ENCODE measurements around the gene ADAM22. TPM values are rescaled to one million over a fixed set of nuclear protein-coding genes. Genes with fewer than 3 reads are reported as not detected.

ADAM22 gene
- polyA plus RNA-seq, 4 donors, result 10.4 to 13.6 (median 12.8) TPM

DNA sequence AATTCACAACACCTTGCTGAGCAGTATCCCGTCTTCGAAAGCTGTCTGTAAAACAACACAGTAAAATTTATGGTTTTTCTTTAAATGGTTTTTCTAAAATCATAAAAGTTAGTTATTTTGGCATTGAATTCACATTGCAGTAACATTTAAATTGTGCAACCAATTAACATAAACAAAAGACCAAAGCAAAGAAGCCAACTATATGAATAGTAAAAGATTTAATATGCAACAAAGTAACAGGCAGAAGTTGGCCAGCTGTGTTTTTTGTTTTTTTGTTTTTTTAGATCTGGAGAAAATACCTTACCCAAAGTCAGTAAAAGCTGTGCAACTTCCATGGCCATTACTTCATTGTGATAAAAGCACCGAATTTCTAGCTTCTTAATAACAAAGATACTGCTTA is 274.5 kb downstream of the ADAM22 start:
- no peak for DNase-seq (ENCODE audit: low read depth in 4 of 4, low spot score in 2 of 4)

DNA sequence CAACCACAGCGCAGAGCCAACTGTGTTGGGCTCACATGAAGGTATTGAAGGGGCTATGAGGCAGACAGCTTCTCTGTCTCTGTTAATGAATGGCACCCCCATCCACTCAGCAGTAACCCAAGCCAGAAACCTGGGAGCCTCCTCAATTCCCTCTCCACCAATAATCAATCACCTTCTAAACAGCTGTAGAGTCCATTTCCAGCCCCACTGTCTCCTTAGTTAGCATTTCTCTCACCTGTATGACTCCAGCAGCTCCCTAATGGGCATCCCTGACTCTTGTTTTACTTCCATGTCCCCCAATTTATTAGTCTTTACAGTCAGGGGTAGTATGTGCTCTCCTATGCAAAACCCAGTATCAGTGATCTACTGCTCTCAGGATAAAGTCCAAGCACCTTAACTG is 278.9 kb downstream of the ADAM22 start:
- DNase-seq (ENCODE audit: low read depth in 4 of 4, low spot score in 2 of 4), result no peak

DNA sequence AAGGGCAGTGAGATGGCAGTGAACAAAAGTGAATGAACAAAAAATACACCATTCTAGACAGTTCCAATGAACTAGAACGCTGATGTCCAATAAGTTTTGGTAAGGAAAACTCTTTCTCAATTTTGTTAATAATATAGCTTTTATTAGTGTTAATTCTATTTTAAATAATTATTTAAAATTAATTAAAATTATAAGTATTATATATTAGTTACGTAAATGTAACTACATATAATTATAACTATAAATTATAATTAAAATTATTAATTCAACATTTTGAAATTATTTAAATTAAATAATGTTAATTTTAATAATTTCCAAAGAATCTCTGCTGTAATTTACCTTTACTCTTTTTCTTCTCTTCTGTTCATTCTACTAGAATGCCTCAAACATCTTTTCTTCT is 280.4 kb downstream of the ADAM22 start:
- no peak for DNase-seq (ENCODE audit: low read depth in 4 of 4, low spot score in 2 of 4)

DNA sequence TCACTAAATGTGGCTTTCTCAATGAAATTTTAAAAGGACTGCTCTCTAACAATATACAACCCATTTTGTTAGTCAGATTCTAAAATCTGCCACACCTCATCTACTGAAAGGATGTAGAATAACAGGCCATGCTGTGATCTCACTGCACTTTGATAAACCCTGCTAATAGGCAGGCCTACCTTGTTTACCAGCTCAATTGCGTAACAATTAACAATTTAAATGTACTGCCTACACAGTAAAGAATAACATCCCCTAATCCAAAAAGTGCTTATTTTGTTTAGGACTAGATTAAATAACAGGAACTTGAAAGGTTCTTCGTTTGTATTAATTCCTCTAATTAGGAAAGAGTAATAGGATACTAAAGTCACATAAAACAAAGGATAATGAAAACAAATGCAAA is 281.2 kb downstream of the ADAM22 start:
- DNase-seq (ENCODE audit: low read depth in 4 of 4, low spot score in 2 of 4), result no peak

DNA sequence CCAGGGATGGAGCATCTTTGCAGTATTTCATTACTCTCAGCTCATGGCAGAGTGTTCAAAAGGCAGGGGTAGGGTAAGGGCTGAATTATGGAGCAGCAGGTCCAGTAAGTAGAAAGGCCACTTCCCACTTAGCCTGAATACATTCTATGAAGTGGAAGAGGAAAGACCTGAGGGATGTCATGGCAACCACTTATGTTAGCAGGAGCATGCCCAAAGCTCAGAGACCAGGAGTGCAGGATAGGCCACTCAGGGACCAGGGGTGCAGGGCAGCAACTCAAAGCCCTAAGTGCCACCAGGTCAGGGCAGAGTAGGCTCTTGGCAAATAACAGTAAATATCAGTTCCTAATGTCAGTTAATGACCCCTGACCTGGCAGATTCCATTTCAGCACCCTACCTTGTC is 282.2 kb downstream of the ADAM22 start:
- DNase-seq (ENCODE audit: low read depth in 4 of 4, low spot score in 2 of 4), result no peak

DNA sequence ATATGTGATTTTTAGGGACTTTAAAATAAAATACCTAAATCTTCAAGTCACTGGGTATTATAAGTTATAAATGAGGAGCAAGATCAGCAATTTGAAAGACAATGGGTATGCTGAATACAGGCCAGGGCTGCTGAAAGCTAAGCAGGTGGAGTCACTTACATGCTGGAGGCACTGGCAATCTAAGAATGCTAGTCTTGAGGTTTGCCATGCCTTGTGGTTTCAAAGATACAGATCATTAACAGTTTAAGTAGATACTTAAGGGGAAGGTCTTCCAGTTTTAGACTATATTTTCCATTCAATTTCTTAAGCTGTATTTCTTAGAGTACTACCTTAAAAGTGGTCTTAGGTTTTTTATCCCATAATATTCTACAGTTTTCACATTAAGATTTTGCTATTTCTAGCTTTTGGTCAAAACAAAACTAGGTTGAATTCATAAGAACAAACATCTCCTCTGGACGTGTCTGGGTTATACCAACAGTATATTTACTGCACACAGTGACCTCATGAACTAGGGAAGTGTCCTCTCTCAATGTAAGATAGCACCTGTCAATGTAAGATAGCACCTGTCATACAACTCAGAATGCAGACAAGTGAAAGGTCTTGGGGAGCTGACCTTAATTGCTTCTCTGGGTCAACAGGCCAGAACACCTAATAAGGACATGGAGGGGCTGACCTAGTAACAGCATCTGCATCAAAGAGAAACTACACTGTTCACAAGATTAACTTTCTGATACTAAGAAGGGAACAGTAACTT is 283.8 kb downstream of the ADAM22 start:
- no peak for DNase-seq (ENCODE audit: low read depth in 4 of 4, low spot score in 2 of 4)

DNA sequence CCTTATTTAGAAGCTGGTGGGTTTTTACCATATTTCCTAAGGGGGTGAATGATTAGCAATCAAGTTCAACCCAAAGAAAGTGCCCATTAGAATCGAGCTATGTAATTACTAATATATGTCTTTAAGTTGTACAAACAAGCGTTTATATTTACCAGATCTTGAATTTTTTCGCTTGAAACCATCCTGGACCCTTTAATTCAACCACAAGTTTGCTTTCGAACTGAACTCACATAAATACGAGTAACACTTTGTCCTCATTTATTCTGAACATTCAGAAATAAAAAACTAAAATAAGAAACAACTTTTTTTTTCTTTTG is 284.3 kb downstream of the ADAM22 start:
- no peak for DNase-seq (ENCODE audit: low read depth in 4 of 4, low spot score in 2 of 4)

DNA sequence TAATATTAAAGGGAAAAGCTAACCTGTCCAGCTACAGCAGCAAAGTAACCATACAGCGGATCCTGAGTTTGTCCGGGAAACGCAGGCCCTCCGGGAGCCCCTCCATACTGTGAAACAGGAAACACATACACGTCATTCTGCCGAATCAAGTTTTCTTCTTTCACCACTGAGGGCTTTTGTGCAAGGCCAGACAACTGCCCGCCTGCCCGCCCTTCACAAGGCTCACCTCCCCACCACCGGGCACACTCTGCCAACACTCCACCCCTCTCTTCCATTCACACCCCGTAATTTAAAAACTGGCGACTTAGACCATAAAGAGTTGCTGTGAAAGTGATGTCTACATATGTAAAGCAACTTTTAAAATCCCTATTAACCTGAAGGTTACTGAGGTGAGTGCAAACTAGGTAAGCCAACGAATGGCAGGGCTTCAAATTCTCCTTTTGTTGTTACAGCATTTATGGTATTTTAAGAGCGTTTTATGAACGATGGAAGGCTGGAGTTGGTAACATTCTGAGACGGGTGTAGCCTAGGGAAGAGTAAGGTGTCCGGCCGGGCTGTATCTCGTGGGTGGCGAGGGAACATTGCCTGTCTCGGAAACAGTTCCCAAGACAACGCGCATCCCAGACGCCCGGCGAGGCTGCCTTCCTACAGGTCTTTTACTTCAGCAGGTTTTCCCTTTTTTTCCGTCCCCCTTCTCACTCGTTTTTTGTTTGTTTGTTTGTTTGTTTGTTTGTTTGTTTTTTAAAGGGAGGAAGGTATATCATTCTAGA is 285.0 kb downstream of the ADAM22 start:
- DNase-seq (ENCODE audit: low read depth in 4 of 4, low spot score in 2 of 4), result peak in 2 of 4 donors; percentile 44 to 53

DNA sequence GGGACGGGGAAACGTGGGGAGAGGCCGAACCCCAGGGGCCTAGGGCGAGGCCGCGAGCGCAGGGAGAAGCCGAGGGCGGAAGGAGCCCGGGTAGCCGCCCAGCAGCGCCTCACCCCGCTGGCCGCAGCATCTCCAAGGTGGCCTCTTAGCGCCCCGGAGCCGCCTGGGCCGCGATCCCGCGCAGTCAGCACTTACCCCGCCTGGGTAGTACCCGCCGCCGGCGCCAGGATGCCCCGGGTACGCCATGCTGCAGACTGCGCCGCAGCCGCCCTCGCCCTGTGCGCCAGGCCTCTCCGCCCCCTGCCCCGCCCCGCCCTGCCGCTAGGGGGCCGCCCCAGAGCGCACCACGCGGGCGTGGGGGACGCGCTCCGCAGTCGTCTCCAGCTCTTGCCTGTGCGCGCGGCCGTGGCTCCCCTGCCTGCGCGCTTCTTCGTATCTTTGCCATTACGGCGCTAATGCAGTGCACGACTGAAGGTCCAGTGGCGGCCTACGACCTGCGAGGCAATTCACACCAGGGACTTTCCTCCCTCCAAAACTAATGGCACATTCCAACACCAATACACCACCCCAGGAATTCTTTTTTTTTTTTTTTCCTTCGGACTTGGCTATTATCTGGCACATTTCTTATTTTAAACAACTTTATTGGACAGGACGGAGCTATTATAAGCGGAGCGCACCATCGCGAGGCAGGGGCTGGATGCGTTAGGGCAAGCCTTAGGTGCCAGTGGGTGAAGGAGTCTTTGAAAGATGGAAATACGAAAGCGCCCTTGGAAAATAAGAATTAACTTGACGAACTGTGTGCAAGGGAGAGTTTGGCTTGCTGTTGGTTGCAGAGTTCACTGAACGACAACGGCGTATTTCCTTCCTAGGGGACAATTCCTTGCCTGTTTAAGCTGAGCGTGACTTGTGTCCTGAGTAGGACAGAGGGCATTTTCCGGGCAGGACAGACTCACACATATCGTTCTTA is 286.0 kb downstream of the ADAM22 start, which contains the start of gene SRI:
TSS of gene SRI (minus strand) at position 258 of the 967 bp plus-strand sequence. CDS start at position 246, 12 bp downstream.
- peak; percentile 68 to 94 (median 82) for DNase-seq (ENCODE audit: low read depth in 4 of 4, low spot score in 2 of 4)

DNA sequence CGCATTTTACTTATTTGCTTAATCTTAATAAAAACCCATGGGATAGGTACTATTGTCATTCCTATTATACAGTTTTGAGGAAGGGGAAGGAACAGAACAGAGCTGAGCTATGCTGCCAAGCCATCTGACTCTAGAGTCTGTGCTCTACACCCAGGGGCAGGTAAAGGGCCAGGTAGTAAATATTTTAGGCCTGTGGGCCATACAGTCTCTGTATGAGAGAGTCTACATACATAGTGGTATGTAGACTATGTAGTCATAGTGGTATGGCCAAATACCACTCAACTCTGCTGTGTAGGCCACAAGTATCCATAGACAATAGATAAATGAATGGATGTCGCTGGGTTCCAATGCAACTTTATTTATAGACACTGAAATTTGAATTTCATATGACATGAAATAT is 289.2 kb downstream of the ADAM22 start:
- no peak for DNase-seq (ENCODE audit: low read depth in 4 of 4, low spot score in 2 of 4)

DNA sequence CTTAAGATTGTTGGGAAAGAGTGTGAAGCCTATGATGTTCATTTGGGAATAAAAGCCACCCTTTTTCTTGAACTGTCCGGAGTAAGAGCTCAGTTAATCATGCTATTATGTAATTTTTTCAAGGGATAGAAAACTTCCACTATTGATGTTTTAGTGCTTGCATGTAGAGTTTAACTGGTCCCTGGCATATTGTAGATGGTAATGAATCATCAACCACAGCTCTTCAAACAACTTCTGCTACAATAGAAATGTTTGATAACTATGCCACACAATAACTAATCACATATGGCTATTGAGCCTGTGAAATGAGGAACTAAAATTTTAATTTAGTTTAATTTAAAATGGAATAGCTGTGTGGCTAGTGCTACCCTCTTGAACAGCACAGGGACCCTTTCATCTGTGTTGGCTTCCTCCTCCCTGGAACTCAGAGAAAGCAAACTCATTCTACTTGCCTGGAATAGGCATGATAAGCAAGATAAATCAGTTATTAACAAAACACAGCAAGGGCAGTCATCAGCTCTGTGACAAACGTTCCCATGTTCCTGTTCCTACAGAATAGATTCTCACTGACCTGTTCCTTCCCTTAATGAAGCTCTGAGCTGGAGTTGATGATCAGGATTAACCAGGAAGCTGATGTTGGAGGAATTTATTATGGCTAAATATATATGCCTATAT is 290.7 kb downstream of the ADAM22 start:
- DNase-seq (ENCODE audit: low read depth in 4 of 4, low spot score in 2 of 4), result no peak

DNA sequence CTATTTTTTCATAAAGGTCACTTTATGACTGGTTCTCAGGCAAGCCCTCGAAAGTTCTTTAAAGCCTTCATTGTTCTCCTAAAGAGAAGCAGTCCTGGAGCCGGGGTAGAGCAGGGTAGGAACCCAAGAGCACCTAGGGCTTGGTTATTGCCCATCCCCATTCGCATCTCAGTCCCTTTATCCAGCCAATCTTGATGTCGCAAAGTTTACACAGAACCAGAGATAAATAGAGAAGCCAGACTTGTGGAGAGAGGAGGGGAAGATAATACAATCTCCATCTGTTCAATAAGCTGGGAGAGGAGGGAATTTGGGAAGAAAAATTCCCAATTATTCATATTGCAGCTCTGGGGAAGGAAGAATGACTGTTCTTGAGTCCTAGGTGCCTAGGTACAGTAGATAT is 292.1 kb downstream of the ADAM22 start:
- DNase-seq (ENCODE audit: low read depth in 4 of 4, low spot score in 2 of 4), result no peak

DNA sequence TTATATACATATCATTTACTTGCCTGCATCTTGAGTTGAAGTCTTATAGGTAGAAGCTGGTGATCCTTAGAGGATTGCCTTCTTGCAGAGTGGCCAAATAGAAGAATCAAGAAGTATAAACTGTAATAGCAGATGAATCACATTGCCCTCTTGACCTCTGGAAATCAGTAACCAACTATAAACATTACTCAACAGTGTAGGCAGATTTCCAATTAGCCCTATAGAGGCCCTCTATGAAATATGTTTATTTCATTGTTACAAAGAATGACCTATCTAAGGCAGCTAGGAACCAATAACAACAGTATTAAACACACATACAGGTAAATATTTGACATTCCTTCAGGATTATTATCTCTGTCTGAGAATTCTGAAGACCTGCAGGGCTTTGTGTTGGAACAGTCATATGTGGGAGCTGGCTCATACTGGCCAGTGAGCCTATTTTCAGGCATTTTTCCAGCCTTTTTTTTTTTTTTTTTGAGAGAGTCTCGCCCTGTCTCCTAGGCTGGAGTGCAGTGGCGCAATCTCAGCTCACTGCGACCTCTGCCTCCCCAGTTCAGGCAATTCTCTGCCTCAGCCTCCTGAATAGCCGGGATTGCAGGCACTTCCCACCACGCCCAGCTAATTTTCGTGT is 292.9 kb downstream of the ADAM22 start:
- no peak for DNase-seq (ENCODE audit: low read depth in 4 of 4, low spot score in 2 of 4)

DNA sequence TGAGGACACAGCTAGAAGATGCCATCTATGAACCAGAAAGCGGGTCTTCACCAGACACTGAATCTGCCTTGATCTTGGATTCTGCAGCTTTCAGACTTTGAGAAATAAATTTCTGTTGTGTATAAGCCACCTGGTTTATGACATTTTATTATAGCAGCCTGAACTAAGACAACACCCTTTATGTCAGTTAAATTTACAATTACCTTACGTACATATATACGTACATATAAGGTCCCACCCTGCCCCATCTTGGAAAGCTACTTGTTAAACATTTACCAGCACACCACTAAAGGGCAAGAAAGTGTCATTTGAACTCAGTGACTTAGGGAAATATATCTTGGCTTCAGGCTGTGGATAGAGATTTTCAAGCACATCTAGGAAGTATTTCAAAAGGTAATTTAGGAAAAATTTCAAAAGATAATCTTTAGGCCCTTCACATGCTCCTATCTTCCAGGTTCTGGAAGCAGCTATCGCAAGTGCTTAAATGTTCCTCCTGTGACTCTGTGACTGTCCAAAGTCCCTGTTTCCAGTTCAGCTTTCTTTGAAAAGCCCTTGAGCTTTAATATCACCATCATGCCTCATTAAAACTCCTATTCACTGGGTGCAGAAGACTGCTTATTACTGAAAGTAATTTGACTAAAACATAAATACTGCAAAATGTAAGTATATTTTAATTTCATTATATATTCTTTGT is 295.4 kb downstream of the ADAM22 start:
- no peak for DNase-seq (ENCODE audit: low read depth in 4 of 4, low spot score in 2 of 4)

DNA sequence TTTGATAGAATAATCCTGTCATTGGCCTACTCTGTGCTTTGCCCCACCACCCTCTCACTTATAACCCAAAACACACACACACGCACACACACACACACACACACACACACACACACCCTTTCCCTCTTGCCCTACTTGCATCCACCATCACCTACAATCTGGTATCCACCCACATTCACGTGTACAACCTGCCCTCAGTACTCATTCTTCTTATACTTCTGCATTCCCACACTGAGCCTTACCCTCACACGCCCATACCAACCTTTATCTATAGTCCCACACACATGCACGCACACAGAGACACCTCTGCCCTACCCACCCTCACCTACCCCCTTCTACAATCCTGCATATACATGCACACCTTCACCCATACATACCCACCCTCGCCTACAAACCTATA is 296.6 kb downstream of the ADAM22 start:
- DNase-seq (ENCODE audit: low read depth in 4 of 4, low spot score in 2 of 4), result no peak

DNA sequence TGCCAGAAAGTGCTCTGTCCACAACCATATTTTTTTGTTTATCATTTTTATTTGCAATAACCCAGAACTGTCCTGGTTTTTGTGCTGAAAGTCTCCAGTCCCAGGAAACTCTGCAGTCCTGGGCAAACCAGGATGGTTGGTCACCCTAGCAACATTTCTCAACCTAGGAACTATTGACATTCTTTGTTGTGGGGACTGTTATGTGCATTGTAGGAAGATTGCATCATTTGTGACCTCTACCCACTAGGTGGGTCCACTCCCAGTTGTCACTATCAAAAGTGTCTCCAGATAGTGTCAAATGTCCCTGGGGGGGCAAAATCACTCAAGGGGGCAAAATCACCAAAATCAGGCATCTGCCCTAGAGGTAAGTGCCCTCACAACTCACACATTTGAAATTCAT is 299.8 kb downstream of the ADAM22 start:
- DNase-seq (ENCODE audit: low read depth in 4 of 4, low spot score in 2 of 4), result no peak

DNA sequence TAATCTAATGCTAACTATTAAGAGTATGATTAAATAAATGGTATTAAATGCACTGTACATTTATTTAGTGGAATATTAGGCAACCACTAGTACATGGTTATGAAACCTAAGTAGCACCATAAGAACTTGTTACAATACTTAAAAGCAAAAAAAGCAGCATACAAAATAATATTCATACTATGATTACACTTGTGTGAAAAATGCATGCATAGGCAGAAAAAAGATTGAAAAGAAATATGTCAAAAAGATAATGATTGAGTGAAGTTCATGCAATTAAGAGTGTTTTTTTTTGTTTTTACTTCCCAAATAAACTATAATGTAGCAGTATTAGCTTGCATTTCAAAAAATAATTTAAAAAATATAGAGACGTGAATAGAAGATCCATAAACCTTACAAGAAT is 305.8 kb downstream of the ADAM22 start:
- no peak for DNase-seq (ENCODE audit: low read depth in 4 of 4, low spot score in 2 of 4)

DNA sequence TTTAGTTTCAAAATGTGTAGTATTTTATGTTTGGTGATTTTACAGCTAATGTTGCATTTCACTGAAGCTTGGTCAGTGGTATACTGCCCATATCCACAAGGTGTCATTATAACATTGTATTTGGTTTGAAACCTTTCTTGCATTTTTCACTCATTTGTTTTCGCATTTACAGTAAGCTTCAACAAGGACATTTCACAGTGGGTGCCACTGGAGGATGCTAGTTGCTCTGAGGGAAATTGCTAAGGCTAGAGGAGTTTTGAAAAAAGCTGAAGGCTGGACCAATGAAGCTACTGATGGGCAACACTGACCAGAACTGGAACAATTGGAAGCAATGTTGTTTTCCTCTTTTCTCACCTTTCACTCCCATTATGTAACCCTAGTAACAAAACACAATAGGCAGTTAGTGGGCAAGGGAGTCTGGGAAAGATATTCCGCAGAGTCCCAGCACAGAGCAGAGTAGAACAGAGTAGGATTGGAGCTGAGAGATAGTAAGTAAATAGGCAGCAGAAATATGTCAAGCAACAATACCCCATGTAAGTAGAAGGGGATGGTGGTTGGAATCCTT is 309.4 kb downstream of the ADAM22 start:
- peak in 1 of 4 donors; percentile 24 for DNase-seq (ENCODE audit: low read depth in 4 of 4, low spot score in 2 of 4)

DNA sequence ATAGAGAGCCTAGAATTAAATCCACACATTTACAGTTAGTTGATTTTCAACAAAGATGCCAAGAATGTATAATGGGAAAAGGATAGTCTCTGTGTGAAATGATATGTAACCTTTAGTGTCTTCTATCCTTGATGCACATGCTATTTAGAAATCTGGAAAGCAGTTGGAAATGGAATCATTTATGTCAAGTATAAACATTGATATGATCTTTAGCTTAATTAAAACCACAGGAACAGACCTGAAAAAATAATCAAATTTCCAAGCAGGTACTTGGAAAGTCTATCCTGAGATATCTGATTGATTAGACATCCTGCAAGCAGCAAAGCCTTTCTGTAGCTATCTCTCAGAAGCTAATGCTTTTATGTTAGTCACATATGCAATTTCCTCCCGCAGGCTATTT is 310.2 kb downstream of the ADAM22 start:
- no peak for DNase-seq (ENCODE audit: low read depth in 4 of 4, low spot score in 2 of 4)

Measured in left renal cortex interstitium (tissue), 4 donors.